Fibroblast of lung (primary cell): Measurements from ENCODE around the gene ZNF445.
A peak's percentile ranks its signal among the peaks of the same experiment; 100 is the strongest.

Experiments
- CTCF ChIP-seq, 2 donors: IDR thresholded peaks in 1 of 2; conservative IDR thresholded peaks in 1 of 2; 1 replicate in 1 of 2; 2 replicates in 1 of 2; pipeline ENCODE4 v1.5.1; 2011 to 2012; ENCODE audit warnings: low read length in 2 of 2, control low read depth in 1 of 2, inconsistent platforms in 1 of 2, low read depth in 1 of 2, mild to moderate bottlenecking in 1 of 2
- EZH2 ChIP-seq: IDR thresholded peaks from 2 replicates; pipeline ENCODE4 v1.5.1; 2012; ENCODE audit warnings: low read length, control low read depth, mild to moderate bottlenecking; ENCODE audit errors: missing control alignments

GRCh38 chr3:44418549-44418948, 58.9 kb downstream of the ZNF445 start:
- TF ChIP-seq CTCF (conservative IDR thresholded peaks at IDR 0.05 in 1 of 2, IDR thresholded peaks at IDR 0.05 in 1 of 2; ENCODE audit: low read depth in 1 of 2, low read length in 2 of 2) (peak; percentile 7 to 34), EZH2 (no peak)
